AML-193 (cell line): ENCODE measurements around the gene ATP7A.

Experiments
- DNase-seq, 2 experiments: peaks; one replicate each; lab custom pipeline; 2025; lab: John Stamatoyannopoulos, UW

ATP7A gene

GRCh38 chrX:77945910-77946545, 35.5 kb downstream of the ATP7A start:
- DNase-seq, result no peak

GRCh38 chrX:77946571-77946970, 36.1 kb downstream of the ATP7A start:
- DNase-seq, result no peak

- DNase-seq, result no peak
Observed at GRCh38 chrX:77949840-77950239, 39.3 kb downstream of the ATP7A start.

GRCh38 chrX:77952173-77952572, 41.7 kb downstream of the ATP7A start:
- DNase-seq, result no peak

GRCh38 chrX:77953302-77953701, 42.8 kb downstream of the ATP7A start:
- DNase-seq, result peak; percentile 5 to 29

GRCh38 chrX:77953708-77954107, 43.2 kb downstream of the ATP7A start:
- no peak for DNase-seq

- DNase-seq, result no peak
Observed at GRCh38 chrX:77960567-77960966, 50.1 kb downstream of the ATP7A start.

GRCh38 chrX:77961063-77961462, 50.6 kb downstream of the ATP7A start:
- no peak for DNase-seq

GRCh38 chrX:77962068-77962902, 51.8 kb downstream of the ATP7A start:
- no peak for DNase-seq

- no peak for DNase-seq
Observed at GRCh38 chrX:77966361-77966760, 55.9 kb downstream of the ATP7A start.

- no peak for DNase-seq
Observed at GRCh38 chrX:77967631-77968030, 57.1 kb downstream of the ATP7A start.

GRCh38 chrX:77969538-77969937, 59.0 kb downstream of the ATP7A start, which contains the start of gene PGAM4:
PGAM4 (minus strand) TSS chrX:77969638; CDS start chrX:77969638, 0 bp downstream.
- DNase-seq, result no peak

GRCh38 chrX:77975755-77976154, 65.3 kb downstream of the ATP7A start:
- DNase-seq, result no peak

- no peak for DNase-seq
Observed at GRCh38 chrX:77977095-77977494, 66.6 kb downstream of the ATP7A start.

- no peak for DNase-seq
Observed at GRCh38 chrX:77977518-77977917, 67.0 kb downstream of the ATP7A start.

- DNase-seq, result no peak
Observed at GRCh38 chrX:77979870-77980269, 69.4 kb downstream of the ATP7A start.

GRCh38 chrX:78011846-78012245, 101.4 kb downstream of the ATP7A start:
- no peak for DNase-seq

- no peak for DNase-seq
Observed at GRCh38 chrX:78019586-78020483, 109.3 kb downstream of the ATP7A start.

- DNase-seq, result peak; percentile 6 to 14
Observed at GRCh38 chrX:78024349-78025059, 114.0 kb downstream of the ATP7A start.

- no peak for DNase-seq
Observed at GRCh38 chrX:78027798-78028197, 117.3 kb downstream of the ATP7A start.

- no peak for DNase-seq
Observed at GRCh38 chrX:78029663-78030062, 119.2 kb downstream of the ATP7A start.

- DNase-seq, result no peak
Observed at GRCh38 chrX:78035061-78035460, 124.6 kb downstream of the ATP7A start.
